Keratinocyte (primary cell): ENCODE results near the gene EPB41L4B. TPM values are rescaled to one million over a fixed set of nuclear protein-coding genes. Genes with fewer than 3 reads are reported as not detected.

Source experiments
- DNase-seq: peaks from one replicate; pipeline ENCODE4 v3.0.0-alpha.2; 2011; ENCODE audit warnings: low read depth, missing footprints, low spot score
- FAIRE-seq: peaks from 2 replicates; lab custom pipeline; 2011; peaks lifted over from hg19 to GRCh38; lab: Jason Lieb, UNC
- H2AFZ ChIP-seq: 2 replicates; pipeline ENCODE4 v1.6.0; 2012; ENCODE audit warnings: low read length, control low read depth, inconsistent platforms; ENCODE audit not compliant: control insufficient read depth
- H3K27ac ChIP-seq: 2 replicates; pipeline ENCODE4 v1.5.1; 2011; ENCODE audit warnings: low read length; ENCODE audit not compliant: control insufficient read depth, insufficient read depth
- H3K27me3 ChIP-seq: 3 replicates; pipeline ENCODE4 v1.6.0; 2011; ENCODE audit warnings: low read length; ENCODE audit not compliant: control insufficient read depth, insufficient read depth; ENCODE audit errors: extremely low read depth
- H3K36me3 ChIP-seq, 2 experiments: 2 replicates in 1 of 2; 3 replicates in 1 of 2; pipeline ENCODE4 v1.5.1; 2011; ENCODE audit warnings: low read length in 2 of 2, mild to moderate bottlenecking in 1 of 2; ENCODE audit not compliant: control insufficient read depth in 2 of 2, insufficient read depth in 2 of 2; ENCODE audit errors: extremely low read depth in 1 of 2
- H3K4me1 ChIP-seq: 3 replicates; pipeline ENCODE4 v1.5.1; 2011; ENCODE audit warnings: low read length; ENCODE audit not compliant: control insufficient read depth, insufficient read depth; ENCODE audit errors: extremely low read depth
- H3K4me2 ChIP-seq: 3 replicates; pipeline ENCODE4 v1.6.0; 2011; ENCODE audit warnings: low read depth, low read length; ENCODE audit not compliant: control insufficient read depth, insufficient read depth; ENCODE audit errors: extremely low read depth
- H3K4me3 ChIP-seq, 3 experiments: fragments of 200-600 bp in 1 of 3; sonication (generic) in 1 of 3; 2 replicates in 2 of 3; 3 replicates in 1 of 3; pipeline ENCODE4 v1.5.1; 2011 to 2016; ENCODE audit warnings: low read length in 3 of 3, mild to moderate bottlenecking in 3 of 3, control low read depth in 2 of 3, inconsistent platforms in 1 of 3, low read depth in 1 of 3, mixed read lengths in 1 of 3, mixed run types in 1 of 3, moderate library complexity in 1 of 3; ENCODE audit not compliant: control insufficient read depth in 2 of 3, insufficient read depth in 2 of 3; ENCODE audit errors: extremely low read depth in 1 of 3
- H3K79me2 ChIP-seq: 2 replicates; pipeline ENCODE4 v1.6.0; 2012; ENCODE audit warnings: low read length; ENCODE audit not compliant: control insufficient read depth, insufficient read depth
- H3K9ac ChIP-seq: 3 replicates; pipeline ENCODE4 v1.6.0; 2011; ENCODE audit warnings: low read length; ENCODE audit not compliant: control insufficient read depth, insufficient read depth; ENCODE audit errors: extremely low read depth
- H3K9me1 ChIP-seq: 3 replicates; pipeline ENCODE4 v1.6.0; 2011; ENCODE audit warnings: low read length; ENCODE audit not compliant: control insufficient read depth, insufficient read depth; ENCODE audit errors: extremely low read depth
- H3K9me3 ChIP-seq: 2 replicates; pipeline ENCODE4 v1.5.1; 2012; ENCODE audit warnings: low read depth, low read length; ENCODE audit not compliant: control insufficient read depth
- H4K20me1 ChIP-seq: 3 replicates; pipeline ENCODE4 v1.6.0; 2011; ENCODE audit warnings: low read length; ENCODE audit not compliant: control insufficient read depth, insufficient read depth; ENCODE audit errors: extremely low read depth
- CTCF ChIP-seq, 3 experiments: IDR thresholded peaks in 1 of 3; conservative IDR thresholded peaks in 1 of 3; optimal IDR thresholded peaks in 1 of 3; 2 replicates in 2 of 3; 3 replicates in 1 of 3; pipeline versions ENCODE3 to v1.5.1; 2011; ENCODE audit warnings: low read length in 3 of 3, mild to moderate bottlenecking in 3 of 3, moderate library complexity in 2 of 3, control low read depth in 1 of 3, inconsistent platforms in 1 of 3; ENCODE audit not compliant: insufficient read depth in 2 of 3; ENCODE audit errors: extremely low read depth in 1 of 3
- EZH2 ChIP-seq: IDR thresholded peaks from one replicate; pipeline ENCODE4 v1.6.1; 2012; ENCODE audit warnings: inconsistent platforms, mild to moderate bottlenecking, low read length, moderate library complexity
- dilution Hi-C: fragments of 300-500 bp; cut with MboI; formaldehyde crosslinking; loops from one replicate; pipeline ENCODE4 v1.7.0; 2020; ENCODE audit warnings: low sequenced_read_pairs; ENCODE audit not compliant: extremely low pct_ligation_motif_present
- polyA plus RNA-seq, 5 experiments: library from polyadenylated mRNA; depleted of rRNA in 3 of 5; stranded (reverse) in 3 of 5; stranded (forward) in 1 of 5; unstranded in 1 of 5; fragments of >200 nt; gene quantifications; 1 replicate in 1 of 5; 2 replicates in 3 of 5; 3 replicates in 1 of 5; pipeline versions ENCODE4 v1.2.1 to v1.2.3, GENCODE V29; 2011 to 2012; ENCODE audit warnings: missing spikeins in 2 of 5, low read depth in 1 of 5, low replicate concordance in 1 of 5

EPB41L4B gene
- polyA plus RNA-seq, 1 donor (not counting 4 experiments of a cell fraction or from before 2014, with no cell fraction given), result 13.7 TPM

DNA sequence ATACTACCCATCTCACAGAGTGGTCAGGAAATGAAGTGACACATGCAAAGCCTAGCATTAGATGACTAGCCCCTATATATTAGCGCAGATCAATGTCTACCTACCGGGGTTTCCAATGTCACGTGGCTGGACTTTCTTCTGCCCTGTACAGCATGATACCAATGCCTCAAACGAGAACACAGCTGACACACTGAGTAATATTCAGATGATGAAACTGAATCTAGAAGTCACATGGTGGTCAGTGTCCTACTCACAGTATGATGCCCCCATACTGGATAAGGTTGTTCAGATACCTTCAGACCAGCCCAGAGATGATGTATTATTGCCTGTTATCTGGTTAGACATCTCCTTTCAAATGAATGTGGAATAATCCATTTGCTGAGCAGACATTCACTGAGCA, 82.7 kb downstream of the EPB41L4B start:
- dilution Hi-C loops, result no loop called here
- no peak overlapping the region for H3K4me3 ChIP-seq
- no peak overlapping the region for H2AFZ ChIP-seq
- no peaks in the 10 kb centered on the region for H3K9me1 ChIP-seq
- DNase-seq (no peak), FAIRE-seq (no peak)
- no peak overlapping the region for H3K9ac ChIP-seq
- H3K9me3 ChIP-seq, result no peaks in the 10 kb centered on the region
- no peaks in the 10 kb centered on the region for H4K20me1 ChIP-seq
- H3K79me2 ChIP-seq, result no peaks in the 10 kb centered on the region
- H3K4me2 ChIP-seq, result peak overlapping the region; percentile 25
- H3K36me3 ChIP-seq, result peaks cover 0 to 2% of the 10 kb centered on the region in 2 experiments
- TF ChIP-seq CTCF (optimal IDR thresholded peaks at IDR 0.05 in 1 of 3, IDR thresholded peaks at IDR 0.05 in 1 of 3, conservative IDR thresholded peaks at IDR 0.05 in 1 of 3; ENCODE audit: extremely low read depth in 1 of 3, insufficient read depth in 2 of 3, low read length in 3 of 3) (no peak), EZH2 (no peak)
- H3K27me3 ChIP-seq, result no peaks in the 10 kb centered on the region
- H3K4me1 ChIP-seq, result peaks cover 12% of the 10 kb centered on the region
- H3K27ac ChIP-seq, result no peak overlapping the region

DNA sequence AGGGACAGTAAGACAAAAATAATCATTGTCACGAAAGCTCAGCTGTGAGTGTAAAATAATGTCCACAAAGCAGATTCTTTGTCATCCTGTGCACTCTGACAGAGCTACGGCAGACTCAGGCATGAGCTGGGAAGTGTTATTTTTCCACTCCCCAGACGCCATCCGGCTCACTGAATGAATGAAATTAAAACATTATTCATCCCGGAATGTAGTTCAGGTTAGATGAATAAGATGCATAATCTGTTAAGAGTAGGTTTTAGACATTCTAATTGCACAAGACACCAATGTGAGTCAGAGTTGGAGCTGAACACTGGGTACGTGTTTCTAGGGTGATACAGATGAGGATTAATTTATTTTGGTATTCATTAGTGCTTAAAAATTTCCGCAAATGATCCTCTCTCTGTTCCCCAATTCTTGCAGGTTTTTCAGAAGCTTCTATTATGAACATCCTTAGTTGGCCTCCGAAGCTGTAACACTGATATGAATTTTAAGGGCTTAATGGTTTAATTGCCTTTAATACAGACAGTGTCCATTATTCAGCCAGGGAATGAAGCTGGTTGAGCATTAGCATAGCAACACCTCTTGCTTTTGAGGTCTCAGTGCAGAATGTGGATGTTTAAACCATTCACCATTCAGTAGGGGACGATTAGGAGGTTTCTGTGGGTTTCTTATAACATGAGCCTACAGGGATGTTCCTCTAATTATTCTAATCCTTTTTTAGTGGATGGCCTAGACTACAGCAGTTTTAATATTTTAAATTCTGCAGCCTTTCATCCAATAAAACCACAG, 88.2 kb downstream of the EPB41L4B start:
- no peak overlapping the region for H3K9ac ChIP-seq

More for the DNA sequence above, 88.2 kb downstream of the EPB41L4B start:
- DNase-seq (no peak), FAIRE-seq (peak; percentile 51)
- peak overlapping the region; percentile 50 for H3K4me2 ChIP-seq
- no peak overlapping the region for H2AFZ ChIP-seq
- peaks cover 16% of the 10 kb centered on the region for H3K4me1 ChIP-seq
- H3K36me3 ChIP-seq, result no peaks in the 10 kb centered on the region
- H3K4me3 ChIP-seq, result no peak overlapping the region
- H3K9me3 ChIP-seq, result no peaks in the 10 kb centered on the region
- H3K79me2 ChIP-seq, result no peaks in the 10 kb centered on the region
- H3K27me3 ChIP-seq, result no peaks in the 10 kb centered on the region
- H4K20me1 ChIP-seq, result no peaks in the 10 kb centered on the region
- dilution Hi-C loops, result no loop called here
- H3K9me1 ChIP-seq, result no peaks in the 10 kb centered on the region
- TF ChIP-seq CTCF (optimal IDR thresholded peaks at IDR 0.05 in 1 of 3, IDR thresholded peaks at IDR 0.05 in 1 of 3, conservative IDR thresholded peaks at IDR 0.05 in 1 of 3; ENCODE audit: extremely low read depth in 1 of 3, insufficient read depth in 2 of 3, low read length in 3 of 3), result no peak
- H3K27ac ChIP-seq, result no peak overlapping the region
